Erythroblast (primary cell): Measurements from ENCODE around the gene TRAF7.
"Not testable (repeated sequence)": the region's sequence is repeated elsewhere in the genome, so short reads cannot be mapped to it uniquely, and the experiment has no call there.

Source experiments
- GATA1 ChIP-seq: IDR thresholded peaks from 2 replicates; pipeline ENCODE4 v1.6.1; 2011; ENCODE audit warnings: low read depth, mild to moderate bottlenecking, control low read depth, low read length, moderate library complexity
- POLR2A ChIP-seq: IDR thresholded peaks from 2 replicates; pipeline ENCODE4 v1.6.1; 2011; ENCODE audit warnings: mild to moderate bottlenecking, low read length

DNA sequence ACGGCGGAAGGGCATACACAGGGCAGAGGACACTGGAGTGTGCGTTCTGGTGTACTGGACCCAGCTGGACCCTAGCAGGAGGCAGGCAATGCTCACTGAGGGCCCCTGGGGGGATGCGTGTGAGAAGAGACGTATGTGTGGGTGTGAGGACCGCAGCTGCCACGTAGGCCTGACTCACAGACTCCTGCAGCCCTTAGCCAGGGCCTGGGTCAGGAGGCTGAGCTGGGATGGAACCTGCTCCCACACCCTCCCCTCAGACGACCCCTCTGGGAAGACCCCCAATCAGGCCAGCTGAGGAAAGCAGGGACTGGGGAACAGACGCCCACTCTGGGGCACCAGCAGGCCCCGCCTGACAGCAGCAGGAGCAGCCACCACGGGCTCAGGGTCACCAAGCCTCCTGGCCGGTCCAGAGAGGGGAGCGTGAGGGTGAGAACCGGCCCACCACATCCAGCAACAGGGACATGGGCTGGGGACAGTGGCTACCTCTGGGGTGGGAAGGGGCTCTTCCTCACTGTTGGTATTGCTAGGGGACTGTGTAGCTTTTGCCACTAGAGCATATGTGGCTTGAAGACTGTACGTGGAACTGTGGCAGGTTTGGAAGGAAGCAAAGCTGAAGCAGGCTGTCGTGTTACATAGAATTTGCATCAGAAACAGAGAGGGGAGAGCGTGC is 48.3 kb upstream of the TRAF7 start:
- TF ChIP-seq POLR2A, GATA1: not testable (repeated sequence)
